AG09309 (cell line): ENCODE results near the gene SESN1.

ENCODE experiments used
- DNase-seq: peaks from one replicate; pipeline ENCODE4 v3.0.0-alpha.2; 2010; ENCODE audit warnings: low read depth
- H3K4me3 ChIP-seq: 2 replicates; pipeline ENCODE4 v1.5.1; 2011; ENCODE audit warnings: mild to moderate bottlenecking, low read depth, low read length, moderate library complexity; ENCODE audit not compliant: control insufficient read depth
- TF ChIP-seq, protein P1 (sequence below): IDR thresholded peaks from 2 replicates; pipeline ENCODE4 v1.5.1; 2011; ENCODE audit warnings: mild to moderate bottlenecking, low read depth, low read length, inconsistent platforms; ENCODE audit not compliant: insufficient read depth, control insufficient read depth; ENCODE audit errors: missing control alignments

The SESN1 gene

GRCh38 chr6:109034526-109034925 is 60.1 kb downstream of the SESN1 start:
- H3K4me3 ChIP-seq: no peak overlapping the region
- DNase-seq: no peak
- TF ChIP-seq, protein P1, sequence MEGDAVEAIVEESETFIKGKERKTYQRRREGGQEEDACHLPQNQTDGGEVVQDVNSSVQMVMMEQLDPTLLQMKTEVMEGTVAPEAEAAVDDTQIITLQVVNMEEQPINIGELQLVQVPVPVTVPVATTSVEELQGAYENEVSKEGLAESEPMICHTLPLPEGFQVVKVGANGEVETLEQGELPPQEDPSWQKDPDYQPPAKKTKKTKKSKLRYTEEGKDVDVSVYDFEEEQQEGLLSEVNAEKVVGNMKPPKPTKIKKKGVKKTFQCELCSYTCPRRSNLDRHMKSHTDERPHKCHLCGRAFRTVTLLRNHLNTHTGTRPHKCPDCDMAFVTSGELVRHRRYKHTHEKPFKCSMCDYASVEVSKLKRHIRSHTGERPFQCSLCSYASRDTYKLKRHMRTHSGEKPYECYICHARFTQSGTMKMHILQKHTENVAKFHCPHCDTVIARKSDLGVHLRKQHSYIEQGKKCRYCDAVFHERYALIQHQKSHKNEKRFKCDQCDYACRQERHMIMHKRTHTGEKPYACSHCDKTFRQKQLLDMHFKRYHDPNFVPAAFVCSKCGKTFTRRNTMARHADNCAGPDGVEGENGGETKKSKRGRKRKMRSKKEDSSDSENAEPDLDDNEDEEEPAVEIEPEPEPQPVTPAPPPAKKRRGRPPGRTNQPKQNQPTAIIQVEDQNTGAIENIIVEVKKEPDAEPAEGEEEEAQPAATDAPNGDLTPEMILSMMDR: no peak

- TF ChIP-seq, protein P1: no peak
- no peak for DNase-seq
- H3K4me3 ChIP-seq: no peak overlapping the region
Measured at GRCh38 chr6:109033655-109034054, 61.0 kb downstream of the SESN1 start.

DNA sequence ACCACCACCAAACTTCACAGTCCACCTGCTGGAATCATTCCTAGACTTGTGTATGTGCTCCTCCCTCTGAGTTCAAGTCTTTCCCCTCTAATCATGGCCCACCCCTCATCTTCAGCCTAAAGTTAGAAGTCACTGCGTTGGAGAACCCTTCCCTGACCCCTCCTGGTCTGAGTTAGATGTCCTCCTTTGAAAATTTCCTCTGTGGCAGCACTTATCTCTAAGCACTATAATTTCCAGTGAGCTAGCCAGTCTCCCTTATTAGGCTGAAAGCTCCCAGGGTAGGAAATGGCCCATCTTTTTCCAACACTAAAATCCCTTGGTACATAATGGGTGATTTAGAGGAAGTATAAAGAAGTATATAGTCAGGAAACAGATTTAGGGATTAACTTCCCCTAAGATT is 63.2 kb downstream of the SESN1 start:
- TF ChIP-seq, protein P1: no peak
- no peak overlapping the region for H3K4me3 ChIP-seq
- no peak for DNase-seq

DNA sequence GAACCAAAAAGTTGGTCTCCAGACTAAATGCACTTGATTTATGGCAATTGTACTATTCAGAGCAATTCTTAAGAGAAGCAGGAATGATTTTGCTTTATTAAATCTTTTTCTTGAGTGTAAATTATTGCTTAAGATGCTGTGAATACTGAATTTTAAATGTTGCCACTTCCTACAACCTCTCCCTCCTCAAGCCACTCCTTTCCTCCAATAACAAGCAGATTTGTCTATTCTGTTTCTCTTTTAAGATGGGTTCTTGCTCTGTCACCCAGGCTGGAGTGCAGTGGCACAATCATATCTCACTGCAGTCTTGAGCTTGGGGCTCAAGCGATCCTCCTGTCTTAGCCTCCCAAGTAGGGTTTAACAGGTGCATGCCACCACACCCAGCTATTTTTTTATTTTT is 65.3 kb downstream of the SESN1 start:
- no peak overlapping the region for H3K4me3 ChIP-seq
- DNase-seq: no peak
- TF ChIP-seq, protein P1: no peak

GRCh38 chr6:109028439-109028838 is 66.2 kb downstream of the SESN1 start:
- TF ChIP-seq, protein P1: no peak
- DNase-seq: no peak
- no peak overlapping the region for H3K4me3 ChIP-seq

- DNase-seq: no peak
- TF ChIP-seq, protein P1: no peak
- no peak overlapping the region for H3K4me3 ChIP-seq
Measured at GRCh38 chr6:109027964-109028363, 66.7 kb downstream of the SESN1 start.

GRCh38 chr6:109025639-109026038 is 69.0 kb downstream of the SESN1 start:
- DNase-seq: no peak
- no peak overlapping the region for H3K4me3 ChIP-seq
- TF ChIP-seq, protein P1: no peak
